NCI-H345 treated with DMSO at 0.1 percent for 48 hours (cell line): ENCODE results near the gene PALM2AKAP2.

Experiments
- DNase-seq: peaks from one replicate; lab custom pipeline; 2025; ENCODE audit not compliant: unreplicated experiment; lab: John Stamatoyannopoulos, UW

The PALM2AKAP2 gene

DNA sequence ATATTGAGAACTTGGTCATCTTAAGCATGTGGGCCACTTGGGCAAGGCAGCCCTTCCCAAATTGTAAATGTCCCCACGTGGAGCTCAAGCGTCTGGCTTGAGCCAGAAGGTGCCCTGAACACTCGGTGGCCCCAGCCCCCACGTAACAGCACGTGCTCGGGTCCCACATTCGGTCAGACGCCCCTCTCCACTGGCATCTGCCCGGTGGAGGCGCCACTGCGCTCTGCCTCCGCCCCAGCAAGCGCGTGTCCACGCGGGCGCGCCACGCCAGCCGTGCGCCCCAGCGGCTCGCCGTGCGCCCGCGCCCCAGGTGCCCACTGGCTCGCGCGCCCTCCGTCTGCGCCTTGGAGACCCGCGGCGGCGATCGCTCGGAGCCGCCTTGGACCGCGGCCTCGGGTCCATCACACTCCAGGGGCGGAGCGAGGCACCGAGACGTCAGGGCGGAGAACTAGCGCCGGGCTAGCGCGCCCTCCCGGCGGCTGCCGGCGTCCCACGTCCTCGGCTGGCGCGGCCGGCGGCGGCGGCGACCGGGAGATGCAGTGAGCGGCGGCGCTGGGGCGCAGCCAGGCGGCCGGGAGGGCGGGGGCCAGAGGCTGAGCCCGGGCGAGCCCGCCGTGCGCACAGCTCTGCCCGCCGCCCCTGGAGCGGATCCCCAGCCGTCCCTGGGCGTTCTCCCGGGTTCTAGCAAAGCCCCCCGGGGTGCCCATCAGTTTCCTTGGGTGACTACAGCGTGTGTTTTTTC is at the start of gene PALM2AKAP2:
Gene PALM2AKAP2, plus strand, starts transcription at position 488 of the 742 bp plus-strand sequence. CDS start 291 bp downstream, outside the sequence.
- DNase-seq: peak; percentile 18

GRCh38 chr9:109730228-109730627 is 49.8 kb upstream of the PALM2AKAP2 start:
- no peak for DNase-seq

GRCh38 chr9:109733690-109734089 is 46.3 kb upstream of the PALM2AKAP2 start:
- no peak for DNase-seq

DNA sequence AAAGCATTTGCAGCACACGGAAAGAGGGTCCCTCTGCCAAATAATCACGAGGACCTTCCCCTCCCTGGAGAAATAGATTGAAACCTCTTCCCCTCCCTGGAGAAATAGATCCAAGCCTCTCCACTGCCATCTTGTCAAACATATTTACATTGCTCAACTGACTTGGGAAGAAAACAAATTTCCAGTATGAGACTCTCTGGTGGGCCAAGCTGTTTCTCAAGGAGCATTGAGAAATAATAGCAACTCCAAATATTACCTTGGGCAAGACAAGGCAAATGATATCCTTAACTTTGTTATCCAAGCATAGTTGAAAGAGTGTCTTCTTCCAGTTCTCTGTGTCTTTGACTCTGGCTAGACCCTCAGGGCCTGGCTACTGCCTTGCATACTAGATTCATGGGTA is 45.2 kb upstream of the PALM2AKAP2 start:
- no peak for DNase-seq

DNA sequence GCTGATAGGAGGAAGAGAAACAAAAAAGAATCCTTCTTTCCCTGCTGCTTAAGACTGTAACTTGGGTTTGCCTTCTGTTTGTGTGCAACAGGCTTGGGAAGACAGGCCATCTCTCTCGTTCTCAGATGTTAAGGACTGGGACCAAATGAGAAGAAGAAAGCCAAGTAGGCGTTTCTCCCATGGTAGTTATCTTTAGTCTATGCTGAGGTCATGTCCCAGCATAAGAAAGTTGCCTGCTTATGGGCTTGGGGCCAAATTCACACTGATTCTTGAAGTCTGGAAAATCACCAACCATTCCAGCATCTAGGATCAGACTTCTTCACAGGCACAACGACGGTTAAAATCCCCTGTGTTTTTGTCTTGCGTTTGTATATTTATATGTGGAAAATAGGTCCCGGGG is 44.2 kb upstream of the PALM2AKAP2 start:
- DNase-seq: no peak

DNA sequence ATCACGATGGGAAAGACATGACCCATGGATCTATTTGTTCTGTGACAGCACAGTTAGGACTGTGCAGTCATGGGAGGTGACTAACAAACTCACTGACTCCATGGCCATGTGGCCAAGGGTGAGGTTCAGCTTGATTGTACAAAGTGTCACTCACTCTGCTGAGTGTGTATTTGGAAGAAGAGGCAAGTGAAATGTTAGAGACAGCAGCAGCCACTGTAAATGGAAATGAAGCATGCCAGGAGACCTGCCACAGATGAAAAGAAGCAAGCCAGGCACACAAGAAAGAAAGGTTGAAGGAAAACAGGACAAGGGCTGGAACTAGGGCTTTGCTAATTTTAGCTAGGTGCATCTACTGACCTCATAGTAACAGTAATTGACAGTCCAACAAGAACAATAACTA is 42.7 kb upstream of the PALM2AKAP2 start:
- no peak for DNase-seq

- no peak for DNase-seq
Measured at GRCh38 chr9:109739760-109740159, 40.2 kb upstream of the PALM2AKAP2 start.

DNA sequence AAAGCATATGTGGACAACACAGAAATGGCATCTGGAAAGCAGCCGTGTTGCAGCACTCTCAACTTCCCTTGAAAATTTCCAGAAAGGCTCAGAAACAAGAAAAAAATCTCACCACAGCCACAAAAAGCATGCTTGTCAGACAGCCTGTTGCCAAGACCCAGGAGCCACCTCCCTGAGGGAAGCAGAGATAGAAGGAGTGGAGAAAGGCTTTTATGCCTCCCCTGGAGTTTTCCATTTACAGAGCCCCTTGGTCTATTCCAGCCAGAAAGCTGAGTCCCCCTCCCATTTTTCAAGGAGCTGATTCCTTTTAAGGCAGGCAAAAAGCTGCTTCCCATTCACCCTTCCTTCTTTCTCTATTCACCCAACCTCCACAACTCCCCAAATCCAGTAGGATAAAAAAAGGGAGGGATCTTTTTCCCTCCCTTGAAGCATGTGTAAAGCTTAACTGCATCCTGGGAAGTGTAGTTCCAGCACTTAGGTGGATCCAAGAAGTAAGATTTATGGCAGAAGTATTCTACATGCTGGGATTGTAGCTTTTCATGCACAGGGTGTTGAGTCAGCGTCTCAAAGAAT is 37.1 kb upstream of the PALM2AKAP2 start:
- DNase-seq: no peak

DNA sequence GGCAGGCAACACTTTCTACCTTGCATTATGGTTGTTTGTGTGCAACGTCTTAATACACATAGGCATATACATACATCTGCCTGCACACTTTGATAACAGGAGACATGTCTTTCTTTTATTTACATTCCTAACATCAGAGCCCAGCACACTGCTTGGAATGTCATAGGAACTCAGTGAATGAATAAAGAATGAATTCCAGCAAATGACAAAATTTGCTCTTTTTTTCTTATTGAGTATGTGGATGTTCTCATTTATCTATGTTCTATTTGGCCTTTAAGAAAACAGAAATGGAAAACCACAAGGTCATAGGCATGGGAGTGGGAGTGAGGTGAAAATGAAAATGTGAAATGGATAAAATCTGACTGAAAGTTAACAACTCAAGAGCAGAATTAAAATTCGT is 36.3 kb upstream of the PALM2AKAP2 start:
- no peak for DNase-seq

- DNase-seq: peak; percentile 63
Measured at GRCh38 chr9:109745335-109746283, 34.4 kb upstream of the PALM2AKAP2 start.

DNA sequence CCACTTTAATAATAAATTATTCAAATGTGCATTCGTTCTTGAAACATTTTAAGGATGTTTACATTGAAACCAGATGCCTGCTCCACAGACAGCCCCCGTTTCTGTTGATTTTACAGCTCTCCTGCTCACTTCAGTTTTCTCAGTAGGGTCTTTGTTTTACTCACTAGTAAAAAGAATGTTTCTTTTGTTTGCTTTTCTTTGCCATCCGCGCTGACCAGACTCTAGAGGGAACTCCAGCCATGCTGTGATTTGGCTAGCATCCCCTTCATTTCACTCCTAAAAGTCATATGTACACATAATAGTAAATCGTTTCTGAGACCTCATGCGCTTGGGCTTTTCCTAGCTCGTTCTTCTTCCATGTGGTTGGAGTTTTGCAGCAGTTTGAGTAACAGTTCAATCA is 28.7 kb upstream of the PALM2AKAP2 start:
- DNase-seq: peak; percentile 49

GRCh38 chr9:109753308-109753707 is 26.7 kb upstream of the PALM2AKAP2 start:
- no peak for DNase-seq

DNA sequence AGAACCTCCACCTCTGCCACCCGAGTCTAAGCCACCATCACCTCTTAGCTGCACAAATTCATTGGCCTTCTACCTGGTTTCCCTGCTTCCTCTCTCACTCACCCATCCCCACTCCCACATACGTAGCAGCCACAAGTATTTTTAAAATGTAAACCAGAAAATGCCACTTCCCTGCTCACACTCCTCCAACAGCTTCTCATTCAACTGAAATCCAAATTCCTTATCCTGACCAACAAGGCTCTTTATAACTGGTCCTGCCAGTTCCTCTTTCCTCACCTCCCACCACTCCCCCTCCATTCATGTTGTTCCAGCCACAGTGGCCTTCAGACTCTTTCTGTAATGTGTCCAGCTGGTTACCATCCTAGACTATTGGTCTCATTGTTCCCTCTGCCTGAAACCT is 25.0 kb upstream of the PALM2AKAP2 start:
- no peak for DNase-seq

DNA sequence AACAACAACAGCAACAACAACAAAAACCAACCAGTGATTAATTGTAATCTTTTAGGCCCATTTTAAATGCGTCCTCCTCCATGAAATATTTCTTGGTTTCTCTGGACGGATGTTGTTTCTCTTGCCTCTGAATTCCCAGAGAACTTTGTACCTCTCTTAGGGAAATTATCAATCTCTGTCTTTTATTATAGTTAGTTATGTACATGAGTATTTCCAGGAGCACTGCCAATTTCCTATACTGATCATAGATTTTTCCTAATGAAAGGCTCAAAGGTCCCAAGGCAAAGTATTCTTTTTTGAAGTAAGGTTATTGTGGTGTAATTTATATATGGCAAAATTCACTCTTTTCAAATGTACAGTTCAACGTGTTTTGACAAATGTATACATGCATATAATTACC is 20.4 kb upstream of the PALM2AKAP2 start:
- DNase-seq: no peak

DNA sequence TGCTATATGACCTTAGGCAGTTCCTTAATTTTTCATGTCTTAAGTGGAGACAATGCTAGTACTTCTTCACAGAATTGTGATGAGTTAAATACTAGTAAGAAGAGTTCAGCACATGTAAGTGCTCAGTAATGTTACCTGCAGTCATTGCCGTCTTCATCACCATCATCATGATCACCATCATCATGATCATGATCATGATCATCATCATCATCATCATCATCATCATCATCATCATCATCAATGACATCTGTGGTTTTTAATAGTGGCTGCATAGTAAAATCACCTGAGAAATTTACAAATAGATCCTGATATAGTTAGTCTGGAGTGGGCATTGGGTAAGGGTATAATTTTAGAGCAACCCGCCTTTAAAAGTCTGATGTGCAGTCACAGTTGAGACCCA is 14.7 kb upstream of the PALM2AKAP2 start:
- DNase-seq: no peak

DNA sequence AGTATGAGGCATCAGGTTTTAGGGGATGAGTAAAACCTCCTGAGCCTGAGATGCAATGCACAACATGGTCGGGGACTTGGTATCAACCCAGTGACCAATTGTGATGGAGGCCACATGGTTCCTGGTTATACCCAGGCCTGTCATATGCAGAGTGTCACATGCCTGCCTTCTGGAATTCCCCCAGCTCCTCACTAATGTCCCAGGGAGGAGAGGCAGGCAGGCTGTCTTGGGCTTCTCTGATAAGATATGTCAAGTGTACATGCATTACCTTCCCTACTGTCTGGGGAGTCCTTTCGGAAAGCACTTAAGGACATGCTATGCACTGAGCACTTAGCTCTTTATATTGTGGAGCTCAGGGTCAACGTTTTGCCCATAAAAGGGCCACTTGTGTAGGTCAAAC is 14.2 kb upstream of the PALM2AKAP2 start:
- DNase-seq: no peak

DNA sequence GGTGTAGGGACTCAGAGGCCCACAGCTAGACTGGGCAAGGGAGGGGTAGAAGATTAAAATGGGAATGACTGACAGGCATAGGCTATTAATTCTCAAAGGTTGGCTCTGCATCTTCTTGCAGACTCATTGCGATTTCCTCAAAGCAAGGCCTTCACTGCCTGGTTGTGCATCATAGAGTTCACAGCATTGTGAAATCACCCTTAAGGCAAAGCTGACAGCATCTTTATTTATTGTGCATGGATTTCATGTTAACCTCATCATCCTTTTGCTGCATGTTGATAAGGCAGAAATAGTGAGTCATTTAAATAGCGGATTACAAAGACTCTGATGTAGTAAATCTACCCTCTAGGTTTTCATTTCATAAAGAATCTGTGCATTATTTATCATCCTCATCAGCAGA is 13.6 kb upstream of the PALM2AKAP2 start:
- no peak for DNase-seq

DNA sequence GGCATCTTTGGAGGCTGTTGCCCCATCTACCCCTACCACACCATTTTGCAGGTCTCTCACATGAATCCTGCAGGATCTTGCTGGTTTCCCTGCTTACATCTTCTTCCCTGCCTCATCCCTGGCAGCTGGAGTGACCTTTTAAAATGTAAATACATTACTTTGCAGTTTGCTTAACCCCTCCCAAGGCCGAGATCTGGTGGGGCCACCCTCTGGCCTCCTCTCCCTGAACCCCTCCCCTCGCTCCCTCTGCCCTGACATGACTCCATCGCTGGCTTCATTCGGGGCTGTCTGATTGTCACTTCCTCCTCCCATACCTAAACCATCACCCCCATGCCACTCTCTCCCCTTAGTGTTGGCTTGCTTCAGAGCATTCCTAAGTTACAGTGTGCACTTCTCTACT is 12.6 kb upstream of the PALM2AKAP2 start:
- no peak for DNase-seq

DNA sequence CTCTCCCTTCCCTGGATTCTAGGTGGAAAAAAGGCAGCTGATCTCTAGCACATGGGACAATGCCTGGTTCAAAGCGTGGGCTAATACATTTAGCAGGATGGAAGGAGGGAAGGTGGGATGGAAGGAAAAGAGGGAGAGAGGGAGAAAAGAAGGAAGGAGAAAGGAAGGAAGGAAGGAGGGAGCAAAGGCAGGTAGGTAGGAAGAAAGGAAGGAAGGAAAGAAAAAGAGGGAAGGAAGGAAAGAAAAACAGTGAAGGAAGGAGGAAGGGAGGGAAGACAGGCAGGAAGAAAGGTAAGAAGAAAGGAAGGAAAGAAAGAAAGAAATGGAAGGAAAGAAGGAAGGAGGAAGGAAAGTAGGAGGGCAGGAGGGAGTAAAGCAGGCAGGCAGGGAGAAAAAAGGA is 12.2 kb upstream of the PALM2AKAP2 start:
- DNase-seq: no peak

DNA sequence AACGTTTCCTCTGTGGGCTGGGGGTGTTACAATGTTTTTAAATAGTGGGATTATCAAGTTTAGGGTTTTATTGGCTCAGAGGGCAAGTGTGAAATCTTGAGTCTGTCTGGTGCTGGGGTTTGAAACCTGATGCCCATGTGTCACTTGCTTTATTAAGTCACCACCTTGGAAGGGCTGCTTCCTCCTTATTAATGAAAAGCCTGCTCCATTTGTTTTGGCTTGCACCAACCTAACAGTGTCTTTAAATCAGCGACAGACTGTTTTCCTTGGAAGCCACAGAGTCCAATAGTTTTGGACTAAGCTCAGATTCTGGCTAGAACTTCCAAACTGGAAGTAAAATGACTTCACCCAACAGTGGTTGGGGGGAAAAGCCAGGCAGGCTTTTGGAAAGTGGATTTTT is 10.7 kb upstream of the PALM2AKAP2 start:
- DNase-seq: no peak

DNA sequence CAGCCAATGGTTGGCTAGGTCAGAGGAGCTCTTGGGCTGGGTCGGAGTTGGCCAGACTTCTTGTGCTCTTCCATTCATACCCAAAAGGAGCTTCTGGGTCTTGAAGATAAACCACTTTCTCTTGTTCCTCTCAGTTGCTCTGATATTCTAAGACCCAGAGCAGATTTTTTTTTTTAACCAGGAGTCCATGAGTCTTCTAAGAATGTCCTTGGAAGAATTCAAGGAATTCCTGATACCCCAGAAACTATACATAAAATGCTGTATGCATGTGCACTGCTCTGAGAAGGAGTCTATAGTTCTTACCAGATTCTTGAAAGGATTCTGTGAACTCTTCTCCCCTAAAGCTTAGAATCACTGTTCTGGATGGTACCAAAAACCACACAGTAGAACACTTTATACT is 9.9 kb upstream of the PALM2AKAP2 start:
- no peak for DNase-seq

- no peak for DNase-seq
Measured at GRCh38 chr9:109771087-109771486, 8.9 kb upstream of the PALM2AKAP2 start.
